Tibial nerve (tissue), 4 donors: ENCODE results near the gene TFRC.

Experiments
- EP300 ChIP-seq, 2 donors: sonication (generic); formaldehyde crosslinking; IDR thresholded peaks; one replicate each; pipeline ENCODE4 v1.6.1; 2017; ENCODE audit warnings: antibody characterized with exemption in 2 of 2, mild to moderate bottlenecking in 1 of 2
- POLR2A ChIP-seq, 2 donors: fragments of 450-650 bp; IDR thresholded peaks; one replicate each; pipeline ENCODE4 v1.6.1; 2017; ENCODE audit warnings: antibody characterized with exemption in 2 of 2, mild to moderate bottlenecking in 2 of 2, moderate library complexity in 2 of 2
- TF ChIP-seq, protein P1 (sequence below), 5 experiments: fragments of 200-600 bp in 3 of 5; fragments of 450-650 bp in 2 of 5; sonication (generic) in 3 of 5; IDR thresholded peaks; one replicate each; pipeline ENCODE4 v1.5.1; 2016 to 2019; ENCODE audit warnings: antibody characterized with exemption in 5 of 5, mild to moderate bottlenecking in 3 of 5, moderate library complexity in 2 of 5

- TF ChIP-seq, protein P1, sequence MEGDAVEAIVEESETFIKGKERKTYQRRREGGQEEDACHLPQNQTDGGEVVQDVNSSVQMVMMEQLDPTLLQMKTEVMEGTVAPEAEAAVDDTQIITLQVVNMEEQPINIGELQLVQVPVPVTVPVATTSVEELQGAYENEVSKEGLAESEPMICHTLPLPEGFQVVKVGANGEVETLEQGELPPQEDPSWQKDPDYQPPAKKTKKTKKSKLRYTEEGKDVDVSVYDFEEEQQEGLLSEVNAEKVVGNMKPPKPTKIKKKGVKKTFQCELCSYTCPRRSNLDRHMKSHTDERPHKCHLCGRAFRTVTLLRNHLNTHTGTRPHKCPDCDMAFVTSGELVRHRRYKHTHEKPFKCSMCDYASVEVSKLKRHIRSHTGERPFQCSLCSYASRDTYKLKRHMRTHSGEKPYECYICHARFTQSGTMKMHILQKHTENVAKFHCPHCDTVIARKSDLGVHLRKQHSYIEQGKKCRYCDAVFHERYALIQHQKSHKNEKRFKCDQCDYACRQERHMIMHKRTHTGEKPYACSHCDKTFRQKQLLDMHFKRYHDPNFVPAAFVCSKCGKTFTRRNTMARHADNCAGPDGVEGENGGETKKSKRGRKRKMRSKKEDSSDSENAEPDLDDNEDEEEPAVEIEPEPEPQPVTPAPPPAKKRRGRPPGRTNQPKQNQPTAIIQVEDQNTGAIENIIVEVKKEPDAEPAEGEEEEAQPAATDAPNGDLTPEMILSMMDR (IDR thresholded peaks at IDR 0.05): no peak
- TF ChIP-seq POLR2A (IDR thresholded peaks at IDR 0.05) (no peak), EP300 (IDR thresholded peaks at IDR 0.05) (peak; percentile 41 to 55)
These were observed 38.5 kb upstream of the TFRC start for GRCh38 chr3:196120291-196120951.
